Activated CD4-positive, alpha-beta memory T cell treated with anti-CD3 and anti-CD28 coated beads, Interleukin-2, amount 10 ng/mL, durations not matched to agents 7 days and 5 days (primary cell): ENCODE data around the gene TM9SF4. TPM values are rescaled to one million over a fixed set of nuclear protein-coding genes. Genes with fewer than 3 reads are reported as not detected.

ENCODE experiments used
- CTCF ChIA-PET: fragments of 350-600 bp; sonication (Branson Sonifier 250); formaldehyde crosslinking; loops from one replicate; lab custom pipeline; 2021; ENCODE audit warnings: antibody characterized with exemption, inconsistent platforms; lab: Charles Lee
- POLR2A ChIA-PET: fragments of 350-600 bp; sonication (Branson Sonifier 250); formaldehyde crosslinking; loops from one replicate; lab custom pipeline; 2021; ENCODE audit warnings: antibody characterized with exemption; lab: Charles Lee
- DNase-seq: peaks from one replicate; pipeline ENCODE4 v3.0.0-alpha.2; 2020
- H3K27ac Mint-ChIP-seq: one replicate; pipeline ENCODE4 v1.8.0; 2021; ENCODE audit warnings: mild to moderate bottlenecking, mixed read lengths
- H3K27me3 Mint-ChIP-seq: one replicate; pipeline ENCODE4 v1.8.0; 2021; ENCODE audit warnings: mixed read lengths
- H3K36me3 Mint-ChIP-seq: one replicate; pipeline ENCODE4 v1.8.0; 2021; ENCODE audit warnings: low read depth, mixed read lengths
- H3K4me1 Mint-ChIP-seq: one replicate; pipeline ENCODE4 v1.8.0; 2021; ENCODE audit warnings: mixed read lengths
- H3K4me3 Mint-ChIP-seq: one replicate; pipeline ENCODE4 v1.8.0; 2021; ENCODE audit warnings: mild to moderate bottlenecking, mixed read lengths
- H3K9me3 Mint-ChIP-seq: one replicate; pipeline ENCODE4 v1.8.0; 2021; ENCODE audit warnings: mixed read lengths
- total RNA-seq, 2 experiments: library from RNA; stranded (reverse); gene quantifications; one replicate each; pipeline ENCODE4 v1.2.3, GENCODE V29; 2021

The TM9SF4 gene
- total RNA-seq, 2 experiments from 2014 or later: 37.6 to 38.6 TPM

GRCh38 chr20:32181606-32182005, 72.1 kb downstream of the TM9SF4 start:
- CTCF ChIA-PET: no interaction called here
- no peaks in the 10 kb centered on the region for H3K4me1 Mint-ChIP-seq
- no peak overlapping the region for H3K4me3 Mint-ChIP-seq
- DNase-seq: no peak
- H3K27me3 Mint-ChIP-seq: peaks cover 1% of the 10 kb centered on the region
- POLR2A ChIA-PET: no interaction called here
- H3K36me3 Mint-ChIP-seq: no peaks in the 10 kb centered on the region
- no peak overlapping the region for H3K27ac Mint-ChIP-seq
- H3K9me3 Mint-ChIP-seq: no peaks in the 10 kb centered on the region

DNA sequence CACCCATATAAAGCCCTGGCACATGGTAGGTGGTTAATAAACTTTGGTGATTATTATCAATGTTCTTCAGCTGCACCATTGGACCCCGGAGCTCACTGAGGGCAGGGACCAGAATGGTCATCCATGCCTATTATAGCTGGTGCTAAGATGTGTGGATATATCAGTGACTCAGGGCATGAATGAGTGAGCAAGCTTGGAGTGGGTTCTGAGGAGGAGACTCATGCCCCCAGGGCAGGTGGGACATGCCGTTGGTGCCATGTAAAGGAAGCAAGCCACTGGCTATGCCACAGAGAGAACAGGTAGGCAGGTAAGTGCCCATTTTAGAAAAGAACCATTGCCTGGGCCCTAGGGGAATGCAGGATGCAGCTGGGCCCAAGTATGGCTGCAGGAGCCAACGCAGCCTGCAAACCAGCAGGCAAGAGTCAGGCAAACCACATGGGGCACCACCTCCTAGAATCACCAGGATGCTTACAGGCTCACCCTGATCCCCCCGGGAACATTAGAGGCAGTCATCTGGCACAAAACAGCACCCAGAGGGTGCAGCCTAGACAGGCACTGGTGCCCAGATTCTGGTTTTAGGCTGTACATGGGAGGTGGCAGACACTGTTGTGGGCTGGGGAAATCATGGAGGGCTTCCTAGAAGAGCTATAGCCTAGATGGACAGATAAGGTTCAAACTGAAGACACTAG, 74.6 kb downstream of the TM9SF4 start:
- ChIA-PET CTCF (no interaction called here), POLR2A (no interaction called here)
- H3K27ac Mint-ChIP-seq: no peak overlapping the region
- no peaks in the 10 kb centered on the region for H3K9me3 Mint-ChIP-seq
- H3K27me3 Mint-ChIP-seq: peaks cover 1% of the 10 kb centered on the region
- DNase-seq: no peak
- H3K4me3 Mint-ChIP-seq: no peak overlapping the region
- no peaks in the 10 kb centered on the region for H3K36me3 Mint-ChIP-seq
- peaks cover 3% of the 10 kb centered on the region for H3K4me1 Mint-ChIP-seq

GRCh38 chr20:32184961-32185603, 75.6 kb downstream of the TM9SF4 start:
- POLR2A ChIA-PET: no interaction called here
- H3K27ac Mint-ChIP-seq: no peak overlapping the region
- H3K4me3 Mint-ChIP-seq: no peak overlapping the region
- H3K9me3 Mint-ChIP-seq: no peaks in the 10 kb centered on the region
- CTCF ChIA-PET: no interaction called here
- DNase-seq: no peak
- no peaks in the 10 kb centered on the region for H3K36me3 Mint-ChIP-seq
- no peaks in the 10 kb centered on the region for H3K27me3 Mint-ChIP-seq
- H3K4me1 Mint-ChIP-seq: peaks cover 8% of the 10 kb centered on the region

DNA sequence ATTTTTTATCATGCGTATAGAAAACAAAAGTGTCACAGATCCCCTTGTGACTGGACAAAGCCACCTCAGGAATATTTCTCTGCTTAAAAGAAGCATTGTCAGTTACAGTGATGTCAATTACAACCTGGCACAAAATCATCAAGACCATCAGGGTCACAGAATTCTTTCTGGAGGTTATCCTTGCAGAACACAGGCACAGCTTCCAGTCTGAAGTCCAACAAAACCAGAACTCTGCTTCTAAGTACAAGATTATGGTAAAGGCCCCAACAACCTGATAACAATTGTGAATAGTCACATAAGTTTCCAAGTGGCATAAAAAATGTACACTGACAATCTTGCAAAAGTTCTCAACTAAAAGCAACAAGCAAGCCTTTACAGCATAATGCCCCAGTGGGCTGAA, 77.0 kb downstream of the TM9SF4 start:
- Mint-ChIP-seq H3K27me3 (no peaks in the 10 kb centered on the region), H3K27ac (no peak overlapping the region), H3K4me3 (no peak overlapping the region), H3K9me3 (no peaks in the 10 kb centered on the region), H3K36me3 (no peaks in the 10 kb centered on the region), H3K4me1 (peaks cover 14% of the 10 kb centered on the region)
- no peak for DNase-seq
- ChIA-PET CTCF (no interaction called here), POLR2A (no interaction called here)

DNA sequence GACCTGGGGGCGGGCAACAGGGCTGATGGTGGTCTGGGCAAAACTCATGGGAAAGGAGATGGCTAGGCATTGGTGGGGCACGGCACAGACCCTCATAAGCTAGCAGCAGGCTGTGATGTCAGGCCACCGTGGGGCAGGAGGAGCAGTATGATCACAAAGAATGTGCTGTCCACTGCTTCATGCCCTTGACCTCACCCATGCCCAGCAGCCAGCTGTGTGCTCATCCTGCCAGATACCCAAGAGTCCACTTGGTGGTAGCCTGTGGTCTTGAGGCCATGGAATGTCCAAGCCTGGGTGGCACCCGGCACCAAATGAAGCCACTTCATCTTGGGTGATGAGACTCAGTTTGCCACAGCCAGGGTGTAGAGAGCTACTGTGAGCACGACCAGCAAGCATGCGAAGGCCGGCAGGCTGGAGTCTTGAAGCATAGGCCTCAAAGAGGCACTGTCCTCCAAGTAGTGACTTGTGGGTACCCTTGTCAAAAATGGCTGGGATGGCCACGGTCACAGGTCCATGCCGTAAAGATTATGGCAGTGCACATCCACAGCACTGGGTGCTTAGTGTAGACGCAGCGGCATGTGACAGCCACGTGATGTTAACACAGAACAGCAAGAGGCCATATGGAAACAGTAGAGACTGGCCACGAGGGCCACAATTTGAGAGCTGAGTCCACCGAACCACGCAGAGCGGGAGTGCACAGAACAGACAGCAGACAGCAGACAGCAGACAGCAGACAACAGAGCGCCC, 79.0 kb downstream of the TM9SF4 start:
- ChIA-PET CTCF (no interaction called here), POLR2A (interaction anchor here (0.6 to 1.6 kb wide), 2 partner anchors 169 to 361 kb away, joined by 3 read pairs; no protein-coding TSS in a partner anchor)
- Mint-ChIP-seq H3K4me3 (peak overlapping the region; percentile 36), H3K9me3 (no peaks in the 10 kb centered on the region), H3K27me3 (no peaks in the 10 kb centered on the region), H3K4me1 (peaks cover 14% of the 10 kb centered on the region), H3K27ac (no peak overlapping the region), H3K36me3 (peaks cover 11% of the 10 kb centered on the region)
- DNase-seq: no peak

DNA sequence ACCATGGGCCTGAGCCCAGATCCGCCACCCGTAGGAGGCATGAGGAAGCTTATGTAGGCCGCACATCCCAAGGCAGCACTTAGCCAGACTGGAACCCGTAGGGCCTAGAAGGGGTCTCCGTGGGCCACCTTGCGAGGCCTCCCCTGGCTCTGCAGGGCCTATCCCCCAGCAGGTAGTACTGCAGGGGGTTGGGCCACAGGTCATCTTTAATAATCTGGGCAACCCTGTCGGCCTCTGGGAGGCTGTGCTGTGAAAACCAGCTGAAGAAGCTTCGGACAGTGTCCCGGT, 79.6 kb downstream of the TM9SF4 start:
- peak overlapping the region; percentile 64 for H3K4me3 Mint-ChIP-seq
- ChIA-PET CTCF (no interaction called here), POLR2A (interaction anchor here (0.6 to 1.6 kb wide), 3 partner anchors 18 to 362 kb away, joined by 3 read pairs; no protein-coding TSS in a partner anchor)
- peaks cover 17% of the 10 kb centered on the region for H3K4me1 Mint-ChIP-seq
- no peaks in the 10 kb centered on the region for H3K27me3 Mint-ChIP-seq
- DNase-seq: no peak
- H3K27ac Mint-ChIP-seq: peak overlapping the region; percentile 44
- H3K9me3 Mint-ChIP-seq: no peaks in the 10 kb centered on the region
- peaks cover 16% of the 10 kb centered on the region for H3K36me3 Mint-ChIP-seq

- peaks cover 19% of the 10 kb centered on the region for H3K36me3 Mint-ChIP-seq
- H3K4me3 Mint-ChIP-seq: peak overlapping the region; percentile 68
- H3K9me3 Mint-ChIP-seq: no peaks in the 10 kb centered on the region
- CTCF ChIA-PET: no interaction called here
- POLR2A ChIA-PET: interaction anchor here (1.0 to 1.7 kb wide), 5 partner anchors 16 to 168 kb away, joined by 3 to 8 read pairs (median 3); no protein-coding TSS in a partner anchor
- no peaks in the 10 kb centered on the region for H3K27me3 Mint-ChIP-seq
- peak; percentile 31 for DNase-seq
- peaks cover 19% of the 10 kb centered on the region for H3K4me1 Mint-ChIP-seq
- peak overlapping the region; percentile 44 for H3K27ac Mint-ChIP-seq
Measured at GRCh38 chr20:32189691-32190615, 80.4 kb downstream of the TM9SF4 start.

GRCh38 chr20:32190616-32191415, 81.3 kb downstream of the TM9SF4 start:
- ChIA-PET CTCF (no interaction called here), POLR2A (interaction anchor here (1.0 to 1.7 kb wide), 4 partner anchors 15 to 95 kb away, joined by 3 to 8 read pairs (median 4); no protein-coding TSS in a partner anchor)
- Mint-ChIP-seq H3K27ac (no peak overlapping the region), H3K27me3 (no peaks in the 10 kb centered on the region), H3K36me3 (peaks cover 25% of the 10 kb centered on the region), H3K4me3 (peak overlapping the region; percentile 68), H3K9me3 (no peaks in the 10 kb centered on the region), H3K4me1 (peaks cover 19% of the 10 kb centered on the region)
- no peak for DNase-seq

DNA sequence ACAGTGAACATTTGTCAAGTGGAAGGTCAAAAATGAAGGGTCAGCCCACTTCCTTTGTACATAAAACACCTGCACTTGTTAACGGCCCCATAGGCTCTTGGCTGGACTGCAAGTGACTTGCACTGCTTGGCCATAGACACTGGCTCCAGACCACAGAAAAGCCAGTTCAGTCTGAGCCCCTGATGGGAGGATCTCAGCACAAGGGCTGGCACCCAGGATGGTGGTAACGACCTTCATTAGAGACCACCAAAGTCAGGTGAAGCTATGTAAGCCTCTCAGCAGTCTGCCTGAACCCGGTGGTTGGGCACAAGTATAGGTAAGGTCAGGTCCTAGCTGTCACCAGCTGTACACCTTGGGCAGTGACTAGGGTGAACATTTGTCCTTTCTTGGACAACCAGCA, 81.9 kb downstream of the TM9SF4 start:
- Mint-ChIP-seq H3K27ac (no peak overlapping the region), H3K36me3 (peaks cover 31% of the 10 kb centered on the region), H3K9me3 (no peaks in the 10 kb centered on the region), H3K4me3 (no peak overlapping the region), H3K27me3 (no peaks in the 10 kb centered on the region), H3K4me1 (peaks cover 19% of the 10 kb centered on the region)
- CTCF ChIA-PET: no interaction called here
- POLR2A ChIA-PET: interaction anchor here (1.0 to 1.7 kb wide), 3 partner anchors 14 to 19 kb away, joined by 3 to 8 read pairs (median 4); no protein-coding TSS in a partner anchor
- DNase-seq: no peak

GRCh38 chr20:32191873-32192272, 82.4 kb downstream of the TM9SF4 start:
- no peak for DNase-seq
- ChIA-PET CTCF (no interaction called here), POLR2A (interaction anchor here (1.6 to 1.7 kb wide), 2 partner anchors 14 to 17 kb away, joined by 4 to 8 read pairs; no protein-coding TSS in a partner anchor)
- Mint-ChIP-seq H3K4me1 (peaks cover 19% of the 10 kb centered on the region), H3K27me3 (no peaks in the 10 kb centered on the region), H3K4me3 (no peak overlapping the region), H3K27ac (no peak overlapping the region), H3K9me3 (no peaks in the 10 kb centered on the region), H3K36me3 (peaks cover 35% of the 10 kb centered on the region)

- H3K9me3 Mint-ChIP-seq: no peaks in the 10 kb centered on the region
- ChIA-PET CTCF (no interaction called here), POLR2A (interaction anchor here (0.6 to 0.9 kb wide), 2 partner anchors 14 to 17 kb away, joined by 3 read pairs; no protein-coding TSS in a partner anchor)
- H3K4me3 Mint-ChIP-seq: no peak overlapping the region
- DNase-seq: no peak
- H3K27ac Mint-ChIP-seq: no peak overlapping the region
- H3K36me3 Mint-ChIP-seq: peaks cover 44% of the 10 kb centered on the region
- H3K4me1 Mint-ChIP-seq: peaks cover 19% of the 10 kb centered on the region
- no peaks in the 10 kb centered on the region for H3K27me3 Mint-ChIP-seq
Measured at GRCh38 chr20:32192698-32193097, 83.2 kb downstream of the TM9SF4 start.
